Measurements from ENCODE around the gene FANK1.

Gene FANK1

DNA sequence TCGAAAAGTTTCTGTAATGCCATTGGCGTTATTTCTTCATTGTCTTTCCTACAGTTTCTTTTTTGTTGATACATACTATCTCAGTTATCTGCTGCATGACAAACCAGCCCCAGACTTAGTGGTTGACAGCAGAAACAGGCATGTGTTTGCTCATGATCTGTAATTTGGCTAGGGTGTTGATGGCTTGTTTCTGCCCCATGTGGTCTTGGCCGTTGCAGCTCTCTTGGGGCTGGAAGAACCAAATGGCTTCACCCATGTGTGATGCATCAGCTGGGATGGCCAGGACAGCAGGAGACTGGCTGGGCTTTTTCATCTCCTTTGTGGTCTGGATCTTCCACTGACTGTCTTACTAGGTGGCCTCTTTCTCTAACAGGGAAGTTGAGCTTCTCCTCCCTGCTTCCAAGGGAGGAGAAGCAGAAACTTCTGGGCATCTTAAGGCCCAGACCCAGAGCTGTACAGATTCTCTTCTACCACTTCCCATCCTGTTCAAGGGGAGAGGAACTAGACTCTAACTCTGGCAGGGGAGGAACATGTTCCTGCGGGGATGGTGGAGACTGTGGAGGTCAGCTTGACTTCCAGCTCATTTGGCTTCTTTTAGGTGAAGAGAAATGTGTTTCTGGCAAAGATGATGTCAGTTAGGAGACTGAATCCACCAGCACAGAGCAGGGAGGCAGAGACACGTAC, 89.3 kb downstream of the FANK1 start:
- DNase-seq (ENCODE audit: low read depth), result no peak

- DNase-seq (ENCODE audit: low read depth), result no peak
Observed at GRCh38 chr10:125989791-125990190, 93.4 kb downstream of the FANK1 start.

DNA sequence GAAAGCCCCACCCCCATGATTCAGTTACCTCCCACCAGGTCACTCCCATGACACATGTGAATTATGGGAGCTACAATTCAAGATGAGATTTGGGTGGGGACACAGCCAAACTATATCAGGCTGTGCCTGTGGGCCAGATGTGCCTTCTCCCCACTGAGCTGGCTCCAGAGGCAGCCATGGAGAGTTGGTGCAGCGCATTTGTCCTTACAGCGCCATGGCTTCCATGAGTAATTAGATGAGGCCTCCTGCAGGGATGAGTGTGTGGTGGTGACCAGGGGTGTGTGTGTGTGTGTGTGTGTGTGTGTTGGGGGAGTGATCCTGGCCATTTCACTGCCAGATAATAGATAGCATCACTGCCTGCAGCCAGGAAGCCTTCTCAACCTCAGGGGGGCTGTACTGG, 94.6 kb downstream of the FANK1 start:
- no peak for DNase-seq (ENCODE audit: low read depth)

- DNase-seq (ENCODE audit: low read depth), result no peak
Observed at GRCh38 chr10:125991392-125991791, 95.0 kb downstream of the FANK1 start.

DNA sequence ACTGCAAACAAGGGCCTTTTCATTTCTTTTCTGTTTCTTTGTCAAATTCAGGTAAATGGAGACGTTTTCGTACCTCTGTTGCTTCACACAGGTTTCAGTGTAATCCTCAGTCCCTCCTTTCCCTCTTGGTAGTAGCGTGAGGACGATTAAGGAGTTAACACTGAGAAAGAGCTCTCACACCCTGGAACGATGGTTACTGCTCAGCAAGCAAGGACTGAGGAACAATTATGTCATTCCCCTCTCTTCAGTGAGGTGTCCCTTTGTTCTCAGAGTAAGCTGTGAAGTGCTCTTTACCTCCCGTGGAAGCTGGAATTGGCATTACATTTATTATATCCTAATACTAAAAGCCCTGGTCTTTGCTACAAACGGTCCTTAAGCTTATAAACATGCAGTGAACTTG, 95.9 kb downstream of the FANK1 start:
- DNase-seq (ENCODE audit: low read depth), result no peak

DNA sequence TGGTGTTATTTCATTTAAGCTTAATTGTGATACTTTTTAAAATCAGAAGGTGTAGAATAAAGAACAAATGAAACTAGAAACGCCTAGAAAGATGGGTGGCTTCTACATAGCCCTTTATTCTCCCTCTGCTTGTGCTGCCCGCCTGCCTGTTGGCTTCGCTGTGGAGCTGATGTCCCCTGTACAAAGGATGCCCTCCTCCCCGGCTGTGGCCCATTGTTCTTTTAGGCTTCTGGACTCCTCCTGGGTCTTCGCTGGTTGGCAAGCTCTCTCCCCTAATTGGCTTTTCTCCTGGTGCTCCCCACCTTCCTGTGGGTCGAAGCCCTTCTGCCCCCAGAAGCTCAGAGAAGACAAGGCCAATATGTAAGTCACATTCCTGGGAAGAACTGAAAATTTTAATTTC, 98.2 kb downstream of the FANK1 start:
- DNase-seq (ENCODE audit: low read depth), result no peak

DNA sequence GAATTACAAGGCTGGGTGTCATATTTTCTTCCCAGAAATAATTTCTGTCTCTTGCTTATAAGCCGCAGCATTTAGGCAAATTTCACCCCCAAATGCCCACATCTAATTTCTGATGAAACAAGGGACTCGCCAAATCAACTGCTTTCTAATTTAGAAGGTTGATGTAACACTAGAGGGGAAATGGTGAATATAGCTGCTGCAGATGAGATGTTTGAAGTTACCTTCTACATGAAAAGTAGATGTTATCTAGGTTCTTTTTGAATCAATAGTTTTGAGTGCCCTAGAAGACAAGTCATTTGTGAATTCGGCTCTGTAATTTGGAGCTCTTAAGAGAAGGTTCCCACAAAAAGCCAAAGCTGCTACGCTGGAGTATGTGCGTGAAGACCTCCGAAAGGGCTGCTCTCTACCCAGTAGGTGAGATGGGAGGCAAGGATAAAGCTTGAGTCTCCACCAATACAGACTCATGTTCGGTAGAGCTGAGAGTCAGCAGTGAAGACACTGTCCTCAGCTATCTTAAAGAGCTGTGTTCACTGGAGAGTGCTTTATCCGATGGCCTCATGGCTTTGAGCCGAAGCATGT, 99.5 kb downstream of the FANK1 start:
- no peak for DNase-seq (ENCODE audit: low read depth)

GRCh38 chr10:125997586-125997985, 101.2 kb downstream of the FANK1 start:
- no peak for DNase-seq (ENCODE audit: low read depth)

DNA sequence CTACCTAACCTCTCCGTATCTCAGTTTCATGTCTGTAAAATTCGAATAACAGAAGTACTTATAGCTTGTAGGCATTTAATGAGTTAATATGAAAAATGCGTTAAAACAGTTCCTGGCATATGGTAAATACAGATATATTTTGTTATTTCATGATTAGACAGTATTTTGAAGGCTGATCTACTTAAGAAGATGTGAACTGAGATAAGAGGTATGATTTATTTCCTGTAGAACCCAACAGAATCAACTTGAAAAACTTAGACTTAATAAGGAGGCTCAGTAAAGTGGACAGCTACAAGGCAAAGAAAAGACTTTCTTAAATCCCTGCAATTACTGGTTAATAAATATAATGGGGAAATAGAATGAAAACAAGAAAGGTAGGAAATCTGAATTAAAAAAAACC, 103.3 kb downstream of the FANK1 start:
- DNase-seq (ENCODE audit: low read depth), result no peak

DNA sequence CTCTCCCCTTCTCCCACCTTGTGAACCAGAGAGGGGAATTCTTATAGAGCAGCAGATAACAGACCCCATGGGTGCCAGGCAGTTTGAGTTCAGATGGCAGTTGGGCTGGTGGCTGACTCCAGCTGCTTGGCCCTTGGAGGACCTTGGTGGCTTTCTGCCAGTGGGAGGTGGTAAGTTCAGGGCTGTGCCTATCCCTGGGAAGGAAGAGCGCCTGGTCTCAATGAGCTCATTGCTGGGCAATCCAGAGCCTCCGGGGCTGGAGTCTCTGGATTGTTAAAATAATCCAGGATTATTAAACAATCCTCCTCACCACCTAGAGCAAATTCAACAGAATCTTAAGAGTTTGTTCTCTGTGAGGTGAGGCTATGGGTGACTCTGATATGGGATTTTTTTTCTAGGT, 105.2 kb downstream of the FANK1 start:
- DNase-seq (ENCODE audit: low read depth), result no peak

DNA sequence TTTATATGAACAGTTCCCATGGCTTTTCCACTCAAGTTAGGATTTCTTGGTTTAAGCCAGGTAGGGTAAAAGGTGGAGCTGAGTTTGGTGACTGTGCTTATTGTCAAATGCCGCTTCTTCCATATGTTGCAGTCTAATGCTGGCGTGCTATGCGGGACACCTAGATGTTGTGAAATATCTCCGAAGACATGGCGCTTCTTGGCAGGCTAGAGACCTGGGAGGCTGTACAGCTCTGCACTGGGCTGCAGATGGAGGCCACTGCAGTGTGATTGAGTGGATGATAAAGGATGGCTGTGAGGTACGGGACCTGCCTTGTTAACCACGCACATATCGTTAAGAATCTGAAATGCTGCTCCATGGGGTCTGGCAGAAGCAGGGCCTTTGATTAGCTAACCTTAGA, 108.4 kb downstream of the FANK1 start:
- no peak for DNase-seq (ENCODE audit: low read depth)

GRCh38 chr10:126006264-126006663, 109.9 kb downstream of the FANK1 start:
- DNase-seq (ENCODE audit: low read depth), result no peak

DNA sequence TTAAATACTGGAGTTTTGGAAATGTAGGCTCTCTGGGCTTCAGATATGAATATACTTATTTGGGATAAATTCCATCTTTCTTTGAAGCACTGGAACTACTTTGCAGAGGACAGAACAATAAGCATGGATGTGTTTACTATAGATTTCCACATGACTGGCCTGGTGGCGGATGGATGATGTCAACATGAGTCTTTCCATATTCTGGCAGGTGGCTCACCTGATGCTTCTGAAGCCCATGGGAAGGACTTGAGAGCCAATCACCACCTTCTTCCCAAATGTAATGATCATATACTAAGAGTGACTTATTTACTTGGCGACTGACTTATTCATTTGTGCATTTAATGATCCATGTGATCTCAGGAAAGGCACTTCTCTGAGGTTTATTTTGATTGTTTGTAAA, 110.5 kb downstream of the FANK1 start:
- no peak for DNase-seq (ENCODE audit: low read depth)

- DNase-seq (ENCODE audit: low read depth), result no peak
Observed at GRCh38 chr10:126009650-126010049, 113.3 kb downstream of the FANK1 start.

- DNase-seq (ENCODE audit: low read depth), result no peak
Observed at GRCh38 chr10:126011995-126012394, 115.6 kb downstream of the FANK1 start.

DNA sequence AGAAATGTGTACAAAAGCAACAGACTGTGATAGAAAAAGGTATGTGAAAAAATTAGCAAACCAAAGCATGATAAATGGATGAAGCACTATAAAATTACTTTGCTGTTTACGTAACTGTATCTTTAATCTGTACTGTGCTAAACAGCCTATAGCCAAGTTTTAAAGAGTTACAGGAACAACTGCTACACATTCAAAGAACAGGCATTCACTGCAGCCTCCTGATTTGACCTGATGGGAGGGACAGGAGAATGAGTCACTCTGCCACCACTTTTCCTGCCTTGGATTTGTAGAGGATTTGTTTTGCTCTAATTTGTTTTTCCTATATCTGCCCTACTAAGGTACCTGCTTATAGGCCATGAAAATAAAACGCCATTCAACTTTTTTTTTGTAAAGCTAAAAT, 116.1 kb downstream of the FANK1 start:
- DNase-seq (ENCODE audit: low read depth), result no peak

GRCh38 chr10:126013489-126014281, 117.3 kb downstream of the FANK1 start:
- no peak for DNase-seq (ENCODE audit: low read depth)

DNA sequence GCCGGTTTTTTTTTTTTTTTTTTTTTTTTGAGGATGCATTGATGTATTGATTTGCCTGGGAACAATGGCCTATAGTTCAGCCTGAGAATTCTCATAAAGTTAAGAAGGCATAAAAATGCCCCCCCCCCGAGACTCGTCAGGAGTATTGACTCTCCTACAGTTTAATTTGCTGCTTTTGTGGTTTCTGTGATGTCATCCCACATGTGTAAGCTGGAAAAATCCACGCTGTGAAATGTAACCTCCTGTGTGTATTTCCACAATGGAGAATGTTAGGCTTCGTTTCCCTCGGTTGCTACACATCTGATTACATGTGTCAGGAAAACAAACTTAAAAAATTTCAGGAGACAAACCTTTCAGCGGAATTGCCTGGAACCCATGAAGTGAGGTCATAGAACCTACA, 117.9 kb downstream of the FANK1 start:
- no peak for DNase-seq (ENCODE audit: low read depth)

- DNase-seq (ENCODE audit: low read depth), result no peak
Observed at GRCh38 chr10:126015413-126015812, 119.0 kb downstream of the FANK1 start.

DNA sequence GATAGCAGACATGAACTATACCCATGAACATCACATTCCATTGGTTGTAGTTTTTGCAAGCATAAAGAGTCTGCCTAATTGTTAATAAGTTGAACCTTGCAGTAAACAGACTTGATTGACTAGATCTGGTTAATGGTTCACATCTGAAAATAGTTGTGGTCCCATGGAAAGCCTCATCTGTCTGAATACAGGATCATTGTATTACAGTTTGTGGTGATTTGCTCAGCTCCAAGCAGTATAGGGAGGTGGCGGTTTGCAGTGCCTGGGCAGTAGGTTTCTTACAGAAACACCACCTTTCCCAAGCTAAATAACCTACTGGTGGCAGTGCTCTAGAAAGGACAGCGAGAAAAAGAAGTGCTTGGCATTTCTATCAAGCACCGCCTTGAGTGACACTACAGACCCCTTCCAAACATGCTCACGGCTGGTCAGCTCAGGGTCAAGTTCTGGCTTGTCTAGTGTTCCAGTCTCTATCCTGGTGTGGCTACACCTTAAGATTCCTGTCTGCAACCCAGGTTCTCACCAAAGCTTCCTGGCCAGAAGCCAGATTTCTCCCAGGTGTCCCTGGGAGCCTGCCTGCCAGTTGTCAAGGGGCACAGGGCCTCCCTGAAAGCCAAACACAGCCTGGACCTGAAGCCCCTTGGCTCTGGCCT, 119.9 kb downstream of the FANK1 start:
- no peak for DNase-seq (ENCODE audit: low read depth)

- DNase-seq (ENCODE audit: low read depth), result no peak
Observed at GRCh38 chr10:126016882-126017281, 120.5 kb downstream of the FANK1 start.

DNA sequence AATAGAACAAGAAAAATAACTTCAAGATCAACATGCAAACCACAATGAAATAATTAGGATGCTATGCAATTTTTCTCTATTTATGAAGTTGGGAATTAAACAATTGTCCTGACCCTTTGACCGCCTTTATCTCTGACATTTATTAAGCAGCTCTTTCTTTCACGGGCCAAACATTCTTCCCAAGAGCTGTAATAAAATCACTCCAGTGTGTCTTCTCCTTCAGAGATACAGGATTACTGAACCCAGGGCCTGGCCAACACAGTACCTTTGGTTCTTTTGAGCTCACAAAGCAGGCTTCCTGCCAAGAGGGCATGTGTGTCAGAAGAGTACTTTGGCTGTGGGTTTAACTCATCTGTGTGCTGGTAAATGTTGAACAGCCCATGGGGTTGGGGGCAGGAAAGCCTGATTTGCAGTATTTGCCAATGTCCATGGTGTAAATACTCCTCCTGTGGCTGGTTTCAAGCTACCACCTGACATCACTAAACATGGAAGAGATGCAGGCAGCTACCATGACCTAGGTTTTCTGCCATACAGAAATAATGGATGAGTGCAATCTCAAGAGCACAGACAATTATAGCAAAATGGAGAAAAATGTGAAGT, 121.7 kb downstream of the FANK1 start:
- no peak for DNase-seq (ENCODE audit: low read depth)
